NK-92 (cell line): ENCODE measurements around the gene PLEKHG3.
"Not testable (repeated sequence)": the region's sequence is repeated elsewhere in the genome, so short reads cannot be mapped to it uniquely, and the experiment has no call there.

Source experiments
- DNase-seq: peaks from one replicate; lab custom pipeline; 2025; ENCODE audit not compliant: unreplicated experiment; lab: John Stamatoyannopoulos, UW

PLEKHG3 gene

DNA sequence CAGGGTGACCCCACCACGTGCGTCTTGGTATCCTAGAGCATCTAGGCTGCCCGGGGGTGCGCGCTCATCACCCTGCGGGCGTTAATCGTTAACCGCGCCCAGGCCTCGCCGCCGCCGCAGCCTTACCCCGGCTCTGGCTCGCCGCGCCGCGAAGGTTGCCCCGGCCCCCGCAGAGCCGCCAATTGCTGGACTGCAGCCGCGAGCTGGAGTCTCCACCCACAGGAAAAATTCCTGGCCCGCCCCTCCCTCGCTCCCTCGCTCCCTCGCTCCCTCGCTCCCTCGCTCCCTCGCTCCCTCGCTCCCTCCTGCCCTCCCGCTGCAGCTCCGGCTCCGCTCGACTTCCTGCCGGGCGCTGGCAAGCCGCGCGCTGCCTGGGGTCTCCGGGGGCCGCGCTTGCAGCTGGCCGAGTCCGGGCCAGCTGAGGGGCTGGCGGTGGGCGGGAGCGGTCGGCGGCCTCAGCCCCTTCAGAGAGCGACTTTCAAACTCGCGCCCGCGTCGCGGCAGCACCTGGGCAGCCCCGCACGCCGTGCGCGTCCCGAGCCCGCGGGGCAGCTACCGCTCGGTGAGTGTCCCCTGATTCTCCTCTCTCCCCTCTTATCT lies at the start of gene PLEKHG3:
Gene PLEKHG3, plus strand, starts transcription at position 282 of the 600 bp plus-strand sequence. CDS start 23,208 bp downstream, outside the sequence.
- DNase-seq: no peak

GRCh38 chr14:64654901-64655300 lies 49.3 kb upstream of the PLEKHG3 start:
- no peak for DNase-seq

DNA sequence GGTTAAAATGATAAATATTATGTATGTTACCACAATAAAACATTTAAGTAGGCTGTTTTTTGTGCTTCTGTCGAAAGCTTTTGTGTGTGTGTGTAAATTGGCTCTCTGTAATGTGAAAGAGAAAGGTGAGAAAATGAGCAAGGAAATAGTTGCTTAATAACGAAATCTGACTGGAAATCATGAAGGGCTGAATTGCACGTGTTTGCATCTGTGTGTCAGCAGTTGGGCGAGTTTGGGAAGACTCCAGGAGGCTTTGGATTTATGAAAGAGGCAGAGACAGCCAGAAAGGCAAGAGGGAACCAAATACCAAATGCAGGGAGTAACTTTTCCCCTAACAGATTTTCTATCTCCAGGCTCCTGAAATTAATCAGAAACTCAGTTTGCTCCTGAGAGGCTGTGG lies 47.2 kb upstream of the PLEKHG3 start:
- no peak for DNase-seq

- no peak for DNase-seq
Measured at GRCh38 chr14:64658201-64658600, 46.0 kb upstream of the PLEKHG3 start.

DNA sequence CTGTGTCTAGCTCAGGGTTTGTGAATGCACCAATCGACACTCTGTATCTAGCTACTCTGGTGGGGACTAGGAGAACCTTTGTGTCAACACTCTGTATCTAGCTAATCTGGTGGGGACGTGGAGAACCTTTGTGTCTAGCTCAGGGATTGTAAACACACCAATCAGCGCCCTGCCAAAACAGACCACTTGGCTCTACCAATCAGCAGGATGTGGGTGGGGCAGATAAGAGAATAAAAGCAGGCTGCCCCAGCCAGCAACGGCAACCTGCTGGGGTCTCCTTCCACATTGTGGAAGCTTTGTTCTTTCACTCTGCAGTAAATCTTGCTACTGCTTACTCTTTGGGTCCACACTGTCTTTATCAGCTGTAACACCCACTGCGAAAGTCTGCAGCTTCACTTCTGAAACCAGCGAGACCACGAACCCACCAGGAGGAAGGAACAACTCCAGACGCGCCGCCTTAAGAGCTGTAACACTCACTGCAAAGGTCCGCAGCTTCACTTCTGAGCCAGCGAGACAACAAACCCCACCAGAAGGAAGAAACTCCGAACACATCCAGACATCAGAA lies 45.4 kb upstream of the PLEKHG3 start:
- not testable (repeated sequence) for DNase-seq

GRCh38 chr14:64659366-64659765 lies 44.9 kb upstream of the PLEKHG3 start:
- no peak for DNase-seq

DNA sequence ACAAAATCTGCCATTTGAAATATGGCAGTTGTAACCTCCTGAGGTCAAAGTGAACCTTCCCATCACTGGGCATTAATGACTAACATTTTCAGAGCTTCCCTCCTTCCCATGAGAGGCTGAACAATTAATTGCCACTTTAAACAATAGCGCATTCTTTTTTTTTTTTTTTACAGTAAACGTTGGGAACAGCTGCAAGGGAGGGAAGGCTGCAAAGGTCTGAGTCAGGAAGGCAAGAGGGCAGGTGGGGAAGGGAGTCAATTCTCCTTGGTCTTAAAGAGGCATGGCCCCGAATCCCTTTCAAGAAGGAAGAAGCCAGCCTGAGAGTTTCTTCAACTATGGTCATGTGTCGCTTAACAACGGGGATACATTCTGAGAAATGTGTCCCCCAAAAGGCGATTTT lies 41.0 kb upstream of the PLEKHG3 start:
- DNase-seq: no peak

DNA sequence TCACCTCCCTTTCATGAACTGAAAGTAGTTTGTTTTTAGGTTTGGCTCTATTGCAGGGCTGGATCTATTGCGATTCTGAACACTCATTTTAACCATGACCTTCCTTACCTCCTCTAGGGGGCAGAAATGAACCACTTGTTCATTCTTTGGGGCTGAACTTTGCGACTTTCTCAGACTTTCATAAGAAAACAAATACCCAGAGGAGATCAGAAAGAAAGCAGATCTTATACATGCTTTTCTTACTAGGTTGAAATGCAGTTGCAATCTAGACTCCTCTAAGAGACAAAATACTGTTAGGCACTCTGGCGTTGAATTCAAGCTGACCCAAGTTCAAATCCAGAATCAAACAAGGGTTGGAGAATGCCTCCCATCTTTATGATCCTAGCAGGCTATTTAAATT lies 32.6 kb upstream of the PLEKHG3 start:
- no peak for DNase-seq

DNA sequence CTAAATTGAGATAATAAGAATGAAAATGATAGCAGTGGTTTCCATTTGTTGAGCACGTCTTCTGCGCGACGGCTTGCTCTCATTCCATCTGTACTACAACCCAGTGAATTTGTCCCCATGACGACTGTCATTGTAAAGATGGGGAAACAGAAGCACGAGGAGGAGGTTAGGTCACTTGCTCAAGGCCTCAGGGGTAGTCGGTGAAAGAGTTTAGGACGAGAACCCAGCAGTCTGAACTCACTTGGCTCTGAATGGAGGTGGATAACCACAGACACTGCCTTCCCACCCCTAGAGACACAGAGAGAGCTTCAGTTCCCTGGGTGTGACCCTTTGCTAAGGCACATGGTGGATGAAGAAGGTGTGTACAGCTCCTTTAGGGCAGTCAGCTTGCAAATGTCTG lies 30.9 kb upstream of the PLEKHG3 start:
- no peak for DNase-seq

- no peak for DNase-seq
Measured at GRCh38 chr14:64673748-64674147, 30.5 kb upstream of the PLEKHG3 start.

- DNase-seq: no peak
Measured at GRCh38 chr14:64674829-64675228, 29.4 kb upstream of the PLEKHG3 start.

DNA sequence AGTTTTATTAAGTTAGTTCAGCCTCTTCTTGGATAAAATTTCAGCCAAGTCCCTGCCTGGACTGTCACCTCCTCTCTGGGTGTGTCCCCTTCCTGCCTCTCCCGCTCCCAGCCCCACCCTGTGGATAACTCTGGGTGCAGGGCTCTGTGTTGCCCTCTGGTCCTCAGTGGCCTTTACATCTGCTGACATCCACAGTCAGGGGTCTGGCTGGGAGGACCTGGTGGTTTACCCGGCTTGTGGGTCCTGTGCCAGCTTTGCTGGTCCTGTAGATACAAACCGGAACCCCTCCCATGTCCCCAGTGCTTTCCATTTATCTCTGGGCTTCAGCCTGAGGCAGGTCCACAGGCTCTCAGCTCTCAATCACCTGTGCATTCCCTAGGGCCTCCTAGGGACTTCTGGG lies 28.9 kb upstream of the PLEKHG3 start:
- no peak for DNase-seq

GRCh38 chr14:64676410-64677008 lies 27.7 kb upstream of the PLEKHG3 start:
- no peak for DNase-seq

GRCh38 chr14:64680013-64680713 lies 24.1 kb upstream of the PLEKHG3 start:
- no peak for DNase-seq

DNA sequence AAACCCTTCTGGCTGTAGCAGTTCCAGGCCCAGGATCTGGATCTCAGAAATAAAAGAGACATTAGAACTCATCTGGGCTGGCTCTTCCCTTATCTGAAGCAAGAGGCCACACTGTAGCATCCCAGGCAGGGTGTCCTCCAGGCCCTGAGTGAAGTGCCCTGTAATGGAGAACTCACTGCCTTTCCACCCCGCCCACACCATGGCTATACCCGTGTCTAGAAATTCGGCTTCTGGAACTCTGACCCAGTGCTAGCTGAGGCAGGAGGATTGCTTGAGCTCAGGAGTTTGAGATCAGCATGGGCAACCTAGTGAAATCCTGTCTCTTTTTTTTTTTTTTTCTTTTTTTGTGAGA lies 23.5 kb upstream of the PLEKHG3 start:
- DNase-seq: no peak

GRCh38 chr14:64681796-64682710 lies 22.2 kb upstream of the PLEKHG3 start:
- DNase-seq: no peak

- no peak for DNase-seq
Measured at GRCh38 chr14:64682843-64683242, 21.4 kb upstream of the PLEKHG3 start.

DNA sequence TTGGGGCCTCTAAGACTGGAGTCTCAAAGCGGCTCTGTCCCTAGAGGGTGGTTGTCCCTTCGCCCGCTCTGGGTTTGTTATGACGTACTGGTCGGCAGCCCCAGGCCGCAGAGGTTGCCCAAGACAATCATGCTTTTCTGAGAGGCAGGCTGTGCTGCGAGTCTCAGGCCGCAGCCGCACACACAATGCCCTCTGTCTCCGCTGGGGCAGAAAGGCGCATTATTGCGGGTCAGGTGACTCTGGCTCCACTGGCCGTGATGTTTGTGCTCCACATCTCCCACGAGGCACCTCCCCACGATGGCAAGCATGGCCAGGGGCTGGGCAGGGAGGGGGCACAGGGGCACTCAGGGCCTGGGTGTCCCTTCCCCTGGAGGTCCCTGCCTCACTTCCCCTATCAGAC lies 21.0 kb upstream of the PLEKHG3 start:
- DNase-seq: no peak

DNA sequence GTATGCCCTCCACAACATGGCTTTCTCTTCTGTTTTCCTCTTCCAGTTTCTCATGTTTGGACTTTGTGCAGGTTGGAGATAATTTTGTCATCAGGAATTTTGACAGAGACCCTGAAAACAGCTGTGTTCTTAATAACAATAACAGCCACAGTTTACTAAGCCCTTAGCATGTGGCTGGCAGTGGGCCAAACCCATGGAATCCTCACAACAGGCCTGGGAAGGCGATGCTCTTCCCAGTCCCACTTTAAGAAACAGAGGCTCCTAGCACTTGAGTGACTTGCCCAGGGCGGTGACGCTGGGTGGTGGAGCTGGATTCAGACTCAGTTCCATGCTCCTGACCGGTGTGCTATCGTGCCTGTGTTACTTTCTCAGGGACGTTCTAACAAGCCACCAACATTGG lies 20.1 kb upstream of the PLEKHG3 start:
- no peak for DNase-seq

- no peak for DNase-seq
Measured at GRCh38 chr14:64685371-64686281, 18.6 kb upstream of the PLEKHG3 start.
